DOHH2 (cell line): Measurements from ENCODE around the gene CDH5.

ENCODE experiments used
- H3F3A ChIP-seq: fragments of 200-600 bp; sonication (generic), shearing (Covaris generic); 2 replicates; pipeline ENCODE4 v1.6.0; 2016; ENCODE audit warnings: antibody characterized with exemption, mild to moderate bottlenecking; ENCODE audit not compliant: control insufficient read depth, insufficient read depth
- H3K27ac ChIP-seq: fragments of 200-600 bp; sonication (generic); 2 replicates; pipeline ENCODE4 v1.5.1; 2014; ENCODE audit warnings: low read depth, mild to moderate bottlenecking, low read length, moderate library complexity
- H3K27me3 ChIP-seq: fragments of 200-600 bp; sonication (generic); 2 replicates; pipeline ENCODE4 v1.6.1; 2014; ENCODE audit warnings: mild to moderate bottlenecking, low read length, mixed read lengths; ENCODE audit not compliant: control insufficient read depth
- H3K36me3 ChIP-seq: fragments of 200-600 bp; sonication (generic); 2 replicates; pipeline ENCODE4 v1.6.1; 2014; ENCODE audit warnings: mild to moderate bottlenecking, low read length, moderate library complexity, mixed read lengths; ENCODE audit not compliant: control insufficient read depth
- H3K4me1 ChIP-seq: fragments of 200-600 bp; sonication (generic); 2 replicates; pipeline ENCODE4 v1.6.1; 2014; ENCODE audit warnings: mild to moderate bottlenecking, low read length, mixed read lengths; ENCODE audit not compliant: control insufficient read depth
- H3K4me2 ChIP-seq: fragments of 200-600 bp; sonication (generic); 2 replicates; pipeline ENCODE4 v1.6.0; 2014; ENCODE audit warnings: mild to moderate bottlenecking, low read length, moderate library complexity
- H3K4me3 ChIP-seq: fragments of 200-600 bp; sonication (generic); 2 replicates; pipeline ENCODE4 v1.5.1; 2014; ENCODE audit warnings: mild to moderate bottlenecking, low read length, mixed read lengths
- H3K79me2 ChIP-seq: fragments of 200-600 bp; sonication (generic); 2 replicates; pipeline ENCODE4 v1.6.1; 2014; ENCODE audit warnings: mild to moderate bottlenecking, low read length, mixed read lengths; ENCODE audit not compliant: control insufficient read depth
- H3K9me2 ChIP-seq: fragments of 200-600 bp; sonication (generic); replicated peaks from 2 replicates; pipeline ENCODE4 v1.6.1; 2014; ENCODE audit warnings: mild to moderate bottlenecking, low read length, mixed read lengths; ENCODE audit not compliant: control insufficient read depth
- H3K9me3 ChIP-seq: fragments of 200-600 bp; sonication (generic); 2 replicates; pipeline ENCODE4 v1.6.1; 2014; ENCODE audit warnings: antibody characterized with exemption, low read length, mixed read lengths; ENCODE audit not compliant: control insufficient read depth, insufficient read depth
- H4K20me1 ChIP-seq: fragments of 200-600 bp; sonication (generic); 2 replicates; pipeline ENCODE4 v1.6.0; 2014; ENCODE audit warnings: low read depth, mild to moderate bottlenecking, antibody characterized with exemption, low read length, moderate library complexity; ENCODE audit not compliant: control insufficient read depth, insufficient read depth
- CTCF ChIP-seq: fragments of 200-600 bp; sonication (generic); IDR thresholded peaks from one replicate; pipeline ENCODE4 v1.5.1; 2014; ENCODE audit warnings: antibody characterized with exemption, mild to moderate bottlenecking, low read depth, low read length; ENCODE audit not compliant: poor library complexity, severe bottlenecking
- EZH2phosphoT487 ChIP-seq: fragments of 200-600 bp; sonication (generic); IDR thresholded peaks from 2 replicates; pipeline ENCODE4 v1.6.1; 2017; ENCODE audit warnings: borderline replicate concordance, mild to moderate bottlenecking, antibody characterized with exemption, low read length, moderate library complexity, mixed read lengths

CDH5 gene

DNA sequence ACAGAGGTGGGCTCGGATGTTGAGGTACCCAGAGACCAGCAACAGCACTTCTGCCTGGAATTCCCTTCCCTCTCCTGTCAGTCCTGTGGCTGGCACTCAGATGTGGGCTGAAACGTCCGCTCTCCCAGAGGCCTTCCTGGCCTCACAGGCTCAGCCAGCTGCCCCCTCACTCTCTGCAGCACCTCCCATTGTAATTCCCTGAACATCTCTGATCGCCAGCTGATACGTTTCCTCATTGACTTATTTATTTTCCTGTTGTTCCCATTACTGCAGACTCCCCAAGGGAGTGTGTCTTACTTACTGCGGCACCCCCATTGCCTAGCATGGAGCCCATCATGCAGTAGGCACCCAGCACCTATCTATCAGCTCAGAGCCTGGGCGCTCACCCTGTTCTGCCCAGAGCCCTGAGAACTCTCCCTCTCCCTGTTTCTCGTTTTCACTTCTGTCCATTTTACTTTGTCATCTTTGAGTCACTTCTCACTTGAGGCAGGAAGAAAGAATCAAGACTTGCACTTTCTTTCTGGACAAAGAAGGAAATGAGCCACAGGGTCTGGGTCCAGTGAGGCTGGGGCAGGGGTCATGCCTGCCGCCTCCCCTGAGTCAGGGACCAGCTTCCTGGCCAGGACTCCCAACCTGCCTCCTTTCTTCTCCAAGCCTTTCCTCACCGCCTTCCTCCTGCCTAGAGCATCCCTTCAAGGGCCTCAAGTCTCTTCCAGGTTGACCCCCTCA is 10.2 kb downstream of the CDH5 start:
- H3F3A ChIP-seq: no peaks in the 10 kb centered on the region
- no peaks in the 10 kb centered on the region for H3K4me1 ChIP-seq
- TF ChIP-seq EZH2phosphoT487 (no peak), CTCF (no peak)
- no peaks in the 10 kb centered on the region for H4K20me1 ChIP-seq
- H3K36me3 ChIP-seq: no peaks in the 10 kb centered on the region
- no peak overlapping the region for H3K27ac ChIP-seq
- no peaks in the 10 kb centered on the region; the same call in 1 of the 2 replicates for H3K9me3 ChIP-seq
- H3K27me3 ChIP-seq: no peaks in the 10 kb centered on the region
- H3K79me2 ChIP-seq: no peaks in the 10 kb centered on the region
- no peaks in the 10 kb centered on the region; the same call in 1 of the 2 replicates for H3K9me2 ChIP-seq
- H3K4me3 ChIP-seq: no peak overlapping the region
- no peak overlapping the region for H3K4me2 ChIP-seq

DNA sequence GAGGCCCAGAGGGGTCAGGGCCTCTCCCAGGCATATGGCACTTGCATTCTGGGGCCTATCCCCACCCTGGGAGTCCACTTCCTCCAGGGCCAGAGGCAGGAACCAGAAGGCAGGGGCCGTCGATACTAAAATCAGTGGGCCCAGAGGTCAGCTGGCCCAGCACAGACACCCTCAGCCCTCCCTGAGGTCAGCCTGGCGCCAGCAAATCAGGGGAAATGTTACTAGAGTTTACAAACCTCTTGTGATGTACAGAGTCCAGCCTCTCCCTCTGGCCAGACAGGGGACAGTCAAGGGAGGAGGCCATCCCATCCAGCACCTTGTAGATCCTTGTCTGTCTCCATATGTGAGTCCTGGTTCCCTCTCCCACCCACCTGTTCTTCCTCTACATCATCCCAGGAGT is 10.8 kb downstream of the CDH5 start:
- Histone ChIP-seq H3K36me3 (no peaks in the 10 kb centered on the region), H3K27me3 (no peaks in the 10 kb centered on the region), H3K9me2 (no peaks in the 10 kb centered on the region; the same call in 1 of the 2 replicates), H3K9me3 (no peaks in the 10 kb centered on the region; the same call in 1 of the 2 replicates), H3K4me3 (no peak overlapping the region), H3K27ac (no peak overlapping the region), H3K4me2 (no peak overlapping the region), H3K79me2 (no peaks in the 10 kb centered on the region), H4K20me1 (no peaks in the 10 kb centered on the region), H3F3A (no peaks in the 10 kb centered on the region), H3K4me1 (no peaks in the 10 kb centered on the region)
- TF ChIP-seq CTCF (no peak), EZH2phosphoT487 (no peak)

GRCh38 chr16:66378741-66379570 is 12.5 kb downstream of the CDH5 start:
- no peaks in the 10 kb centered on the region for H3F3A ChIP-seq
- TF ChIP-seq EZH2phosphoT487 (no peak), CTCF (no peak)
- H3K4me2 ChIP-seq: no peak overlapping the region

More at GRCh38 chr16:66378741-66379570, 12.5 kb downstream of the CDH5 start:
- Histone ChIP-seq H4K20me1 (no peaks in the 10 kb centered on the region), H3K4me3 (no peak overlapping the region), H3K4me1 (no peaks in the 10 kb centered on the region), H3K79me2 (no peaks in the 10 kb centered on the region), H3K27me3 (no peaks in the 10 kb centered on the region), H3K9me2 (no peaks in the 10 kb centered on the region; the same call in 1 of the 2 replicates), H3K27ac (no peak overlapping the region), H3K36me3 (no peaks in the 10 kb centered on the region), H3K9me3 (no peaks in the 10 kb centered on the region; the same call in 1 of the 2 replicates)
